H1 (cell line): ENCODE results near the gene CACNA1B.

Source experiments
- CEBPB ChIP-seq: IDR thresholded peaks from 2 replicates; pipeline ENCODE4 v1.6.1; 2012; ENCODE audit warnings: low read depth, low read length
- CTCF ChIP-seq, 3 experiments: IDR thresholded peaks; 1 replicate in 2 of 3; 2 replicates in 1 of 3; pipeline versions ENCODE4 v1.5.1 to v1.6.1; 2011; ENCODE audit warnings: low read length in 3 of 3, mild to moderate bottlenecking in 3 of 3, inconsistent platforms in 2 of 3, low read depth in 1 of 3, moderate library complexity in 1 of 3; ENCODE audit not compliant: insufficient read depth in 1 of 3; ENCODE audit errors: control extremely low read depth in 1 of 3
- EZH2 ChIP-seq: fragments of 200-600 bp; sonication (generic); IDR thresholded peaks from 2 replicates; pipeline ENCODE4 v1.7.1; 2012; ENCODE audit warnings: low read depth, mild to moderate bottlenecking, moderate library complexity, low read length, inconsistent platforms; ENCODE audit not compliant: severe bottlenecking
- JUN ChIP-seq: IDR thresholded peaks from 2 replicates; pipeline ENCODE4 v1.6.1; 2011; ENCODE audit warnings: low read depth, mild to moderate bottlenecking, improper control_type of control experiment, low read length
- JUND ChIP-seq: IDR thresholded peaks from 2 replicates; pipeline ENCODE4 v1.6.1; 2011; ENCODE audit warnings: mild to moderate bottlenecking, improper control_type of control experiment, low read length
- KDM5A ChIP-seq: fragments of 200-600 bp; IDR thresholded peaks from 2 replicates; pipeline ENCODE4 v1.7.1; 2012; ENCODE audit warnings: mild to moderate bottlenecking, low read length, inconsistent platforms, mixed read lengths
- POLR2A ChIP-seq, 2 experiments: IDR thresholded peaks; 1 replicate in 1 of 2; 2 replicates in 1 of 2; pipeline ENCODE4 v1.6.1; 2011; ENCODE audit warnings: low read depth in 2 of 2, low read length in 2 of 2, mild to moderate bottlenecking in 2 of 2; ENCODE audit errors: control extremely low read depth in 1 of 2
- POLR2AphosphoS5 ChIP-seq: IDR thresholded peaks from 2 replicates; pipeline ENCODE4 v1.6.1; 2011; ENCODE audit warnings: low read depth, low read length
- RAD21 ChIP-seq, 2 experiments: IDR thresholded peaks in 1 of 2; conservative IDR thresholded peaks in 1 of 2; 2 replicates each; pipeline ENCODE4 v1.6.1; 2011; ENCODE audit warnings: low read depth in 2 of 2, low read length in 2 of 2, improper control_type of control experiment in 1 of 2, inconsistent platforms in 1 of 2, mild to moderate bottlenecking in 1 of 2, moderate library complexity in 1 of 2
- RFX5 ChIP-seq: IDR thresholded peaks from 2 replicates; pipeline ENCODE4 v1.6.1; 2011; ENCODE audit warnings: low read depth, low read length, improper control_type of control experiment, borderline replicate concordance
- SAP30 ChIP-seq: fragments of 300-600 bp; sonication (generic); IDR thresholded peaks from 2 replicates; pipeline ENCODE4 v1.7.1; 2012; ENCODE audit warnings: low read length, moderate library complexity, mild to moderate bottlenecking, inconsistent platforms; ENCODE audit not compliant: insufficient read depth, insufficient replicate concordance
- SIN3A ChIP-seq, 2 experiments: IDR thresholded peaks in 1 of 2; conservative IDR thresholded peaks in 1 of 2; 2 replicates each; pipeline ENCODE4 v1.6.1; 2011 to 2012; ENCODE audit warnings: low read length in 2 of 2, improper control_type of control experiment in 1 of 2, low read depth in 1 of 2, mild to moderate bottlenecking in 1 of 2
- USF2 ChIP-seq: IDR thresholded peaks from 2 replicates; pipeline ENCODE4 v1.6.1; 2011; ENCODE audit warnings: low read length, improper control_type of control experiment

- TF ChIP-seq CTCF (IDR thresholded peaks at IDR 0.05; ENCODE audit: control extremely low read depth in 1 of 3, insufficient read depth in 1 of 3, low read depth in 1 of 3, low read length in 3 of 3) = no peak
- no peak for TF ChIP-seq USF2
- TF ChIP-seq EZH2 = no peak
- TF ChIP-seq JUND = no peak
- TF ChIP-seq KDM5A = no peak
- no peak for TF ChIP-seq SAP30
- TF ChIP-seq POLR2AphosphoS5 = no peak
- TF ChIP-seq POLR2A (IDR thresholded peaks at IDR 0.05; ENCODE audit: control extremely low read depth in 1 of 2, low read depth in 2 of 2, low read length in 2 of 2) = no peak
- no peak for TF ChIP-seq JUN
- TF ChIP-seq RFX5 = no peak
- no peak for TF ChIP-seq CEBPB
- TF ChIP-seq RAD21 (IDR thresholded peaks at IDR 0.05 in 1 of 2, conservative IDR thresholded peaks at IDR 0.05 in 1 of 2; ENCODE audit: low read depth in 2 of 2, low read length in 2 of 2) = no peak
- TF ChIP-seq SIN3A (conservative IDR thresholded peaks at IDR 0.05 in 1 of 2, IDR thresholded peaks at IDR 0.05 in 1 of 2; ENCODE audit: low read depth in 1 of 2, low read length in 2 of 2) = no peak
These were observed 244.6 kb downstream of the CACNA1B start for GRCh38 chr9:138122201-138122600.
